Right lobe of liver (tissue), 4 donors: ENCODE measurements around the gene EMID1.

Experiments used
- POLR2A ChIP-seq: fragments of 450-650 bp; IDR thresholded peaks from one replicate; pipeline ENCODE4 v1.6.1; 2017; ENCODE audit warnings: antibody characterized with exemption, mild to moderate bottlenecking
- TF ChIP-seq, protein P1 (sequence below), 4 donors: fragments of 200-600 bp in 3 of 4; fragments of 450-650 bp in 1 of 4; IDR thresholded peaks; one replicate each; pipeline versions ENCODE4 v1.5.1 to v1.8.0; 2016 to 2022; ENCODE audit warnings: antibody characterized with exemption in 4 of 4, mild to moderate bottlenecking in 2 of 4
- donor health status: DM: no; HTN: no; CAD: no.
- donor health status: DM: no; HTN: no; CAD: no.
- donor health status: DM: no; HTN: yes; CAD: no.

DNA sequence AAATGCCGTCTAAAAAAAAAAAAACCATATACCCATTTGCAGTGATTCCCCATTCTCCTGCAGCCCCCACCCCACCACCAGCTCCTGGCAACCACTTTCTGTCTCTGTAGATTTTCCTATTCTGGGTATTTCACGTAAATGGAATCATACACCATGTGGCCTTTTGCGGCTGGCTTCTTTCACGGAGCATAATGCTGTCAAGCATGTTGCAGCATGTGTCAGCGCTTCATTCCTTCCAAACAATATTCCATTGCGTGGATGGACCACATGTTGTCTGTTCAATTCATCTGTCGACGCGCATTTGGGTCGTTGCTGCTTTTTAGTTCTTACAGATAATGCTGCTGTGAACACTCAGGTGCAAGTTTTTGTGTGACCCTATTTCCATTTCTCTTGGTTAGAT is 14.8 kb upstream of the EMID1 start:
- TF ChIP-seq, protein P1, sequence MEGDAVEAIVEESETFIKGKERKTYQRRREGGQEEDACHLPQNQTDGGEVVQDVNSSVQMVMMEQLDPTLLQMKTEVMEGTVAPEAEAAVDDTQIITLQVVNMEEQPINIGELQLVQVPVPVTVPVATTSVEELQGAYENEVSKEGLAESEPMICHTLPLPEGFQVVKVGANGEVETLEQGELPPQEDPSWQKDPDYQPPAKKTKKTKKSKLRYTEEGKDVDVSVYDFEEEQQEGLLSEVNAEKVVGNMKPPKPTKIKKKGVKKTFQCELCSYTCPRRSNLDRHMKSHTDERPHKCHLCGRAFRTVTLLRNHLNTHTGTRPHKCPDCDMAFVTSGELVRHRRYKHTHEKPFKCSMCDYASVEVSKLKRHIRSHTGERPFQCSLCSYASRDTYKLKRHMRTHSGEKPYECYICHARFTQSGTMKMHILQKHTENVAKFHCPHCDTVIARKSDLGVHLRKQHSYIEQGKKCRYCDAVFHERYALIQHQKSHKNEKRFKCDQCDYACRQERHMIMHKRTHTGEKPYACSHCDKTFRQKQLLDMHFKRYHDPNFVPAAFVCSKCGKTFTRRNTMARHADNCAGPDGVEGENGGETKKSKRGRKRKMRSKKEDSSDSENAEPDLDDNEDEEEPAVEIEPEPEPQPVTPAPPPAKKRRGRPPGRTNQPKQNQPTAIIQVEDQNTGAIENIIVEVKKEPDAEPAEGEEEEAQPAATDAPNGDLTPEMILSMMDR (IDR thresholded peaks at IDR 0.05), result no peak
- no peak for TF ChIP-seq POLR2A
